Kidney epithelial cell (primary cell): ENCODE results near the gene SPATA19. TPM values are rescaled to one million over a fixed set of nuclear protein-coding genes. Genes with fewer than 3 reads are reported as not detected.

Source experiments
- DNase-seq: peaks from one replicate; pipeline ENCODE4 v3.0.0-alpha.2; 2010; ENCODE audit warnings: low read depth
- H3K27me3 ChIP-seq: 2 replicates; pipeline ENCODE4 v1.6.0; 2011; ENCODE audit warnings: low read length; ENCODE audit not compliant: control insufficient read depth, insufficient read depth
- H3K36me3 ChIP-seq: 2 replicates; pipeline ENCODE4 v1.5.1; 2011; ENCODE audit warnings: low read length; ENCODE audit not compliant: control insufficient read depth, insufficient read depth
- H3K4me3 ChIP-seq: 2 replicates; pipeline ENCODE4 v1.5.1; 2011; ENCODE audit warnings: low read depth, mild to moderate bottlenecking, control low read depth, low read length
- total RNA-seq: library from RNA; depleted of rRNA; stranded (reverse); fragments of >200 nt; gene quantifications from 2 replicates; pipeline ENCODE4 v1.2.3, GENCODE V29; 2015
- TF ChIP-seq, protein P1 (sequence below): IDR thresholded peaks from 2 replicates; pipeline ENCODE4 v1.5.1; 2011; ENCODE audit warnings: mild to moderate bottlenecking, moderate library complexity, low read length, control low read depth, inconsistent platforms; ENCODE audit not compliant: insufficient read depth, poor library complexity, severe bottlenecking

SPATA19 gene, protein sequence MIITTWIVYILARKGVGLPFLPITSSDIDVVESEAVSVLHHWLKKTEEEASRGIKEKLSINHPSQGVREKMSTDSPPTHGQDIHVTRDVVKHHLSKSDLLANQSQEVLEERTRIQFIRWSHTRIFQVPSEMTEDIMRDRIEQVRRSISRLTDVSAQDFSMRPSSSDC
- total RNA-seq, result not detected in 2 replicates

DNA sequence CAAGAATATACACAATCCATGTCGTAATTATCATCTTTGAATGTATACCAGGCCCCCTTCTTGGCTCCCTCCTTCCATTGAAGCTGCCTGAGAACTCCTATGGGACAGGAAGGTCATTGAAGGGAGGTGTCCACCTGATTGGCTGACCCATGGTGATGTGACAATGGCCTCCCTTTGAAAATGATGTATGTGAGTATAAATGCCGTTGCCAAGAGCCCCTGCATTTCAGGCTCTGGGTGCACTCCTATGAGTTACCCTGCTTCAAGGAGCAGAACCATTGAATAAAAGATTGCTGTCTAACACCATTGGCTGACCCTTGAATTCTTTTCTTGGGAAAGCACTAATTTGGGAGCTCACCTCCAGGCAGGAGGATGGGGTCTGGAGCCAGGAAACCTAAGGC is at the start of gene SPATA19:
Gene SPATA19 (minus strand): TSS at position 101 of the 400 bp plus-strand sequence. CDS start 67 bp downstream, at position 34.
- Histone ChIP-seq H3K4me3 (no peak within 1 kb of the TSS), H3K36me3 (no peaks in the 10 kb centered on the region), H3K27me3 (no peaks in the 10 kb centered on the region)
- TF ChIP-seq, protein P1, sequence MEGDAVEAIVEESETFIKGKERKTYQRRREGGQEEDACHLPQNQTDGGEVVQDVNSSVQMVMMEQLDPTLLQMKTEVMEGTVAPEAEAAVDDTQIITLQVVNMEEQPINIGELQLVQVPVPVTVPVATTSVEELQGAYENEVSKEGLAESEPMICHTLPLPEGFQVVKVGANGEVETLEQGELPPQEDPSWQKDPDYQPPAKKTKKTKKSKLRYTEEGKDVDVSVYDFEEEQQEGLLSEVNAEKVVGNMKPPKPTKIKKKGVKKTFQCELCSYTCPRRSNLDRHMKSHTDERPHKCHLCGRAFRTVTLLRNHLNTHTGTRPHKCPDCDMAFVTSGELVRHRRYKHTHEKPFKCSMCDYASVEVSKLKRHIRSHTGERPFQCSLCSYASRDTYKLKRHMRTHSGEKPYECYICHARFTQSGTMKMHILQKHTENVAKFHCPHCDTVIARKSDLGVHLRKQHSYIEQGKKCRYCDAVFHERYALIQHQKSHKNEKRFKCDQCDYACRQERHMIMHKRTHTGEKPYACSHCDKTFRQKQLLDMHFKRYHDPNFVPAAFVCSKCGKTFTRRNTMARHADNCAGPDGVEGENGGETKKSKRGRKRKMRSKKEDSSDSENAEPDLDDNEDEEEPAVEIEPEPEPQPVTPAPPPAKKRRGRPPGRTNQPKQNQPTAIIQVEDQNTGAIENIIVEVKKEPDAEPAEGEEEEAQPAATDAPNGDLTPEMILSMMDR, result no peak
- no peak for DNase-seq

DNA sequence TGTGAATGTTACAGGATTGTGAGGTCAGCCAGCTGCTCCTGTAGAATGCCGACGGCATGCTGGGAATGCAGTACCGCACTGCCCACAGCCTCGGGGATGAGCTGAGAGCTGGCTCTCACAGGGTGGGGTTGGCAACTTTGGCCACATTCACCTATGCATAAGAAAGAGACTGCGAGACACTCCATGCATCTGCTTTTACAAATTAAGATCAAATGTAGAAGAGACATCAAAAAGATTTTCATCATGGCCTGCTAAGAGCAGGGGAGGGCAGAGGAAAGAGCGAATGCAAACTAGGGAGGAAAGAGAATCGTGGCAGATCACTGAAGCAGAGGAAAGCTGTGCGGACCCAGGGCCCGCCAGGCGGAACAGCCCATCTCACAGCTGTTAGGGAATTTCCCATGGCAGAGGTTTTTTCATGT is 49.8 kb upstream of the SPATA19 start:
- no peak for DNase-seq
- no peaks in the 10 kb centered on the region for H3K36me3 ChIP-seq
- H3K4me3 ChIP-seq, result no peak overlapping the region
- H3K27me3 ChIP-seq, result peaks cover 2% of the 10 kb centered on the region
- TF ChIP-seq, protein P1, result no peak

DNA sequence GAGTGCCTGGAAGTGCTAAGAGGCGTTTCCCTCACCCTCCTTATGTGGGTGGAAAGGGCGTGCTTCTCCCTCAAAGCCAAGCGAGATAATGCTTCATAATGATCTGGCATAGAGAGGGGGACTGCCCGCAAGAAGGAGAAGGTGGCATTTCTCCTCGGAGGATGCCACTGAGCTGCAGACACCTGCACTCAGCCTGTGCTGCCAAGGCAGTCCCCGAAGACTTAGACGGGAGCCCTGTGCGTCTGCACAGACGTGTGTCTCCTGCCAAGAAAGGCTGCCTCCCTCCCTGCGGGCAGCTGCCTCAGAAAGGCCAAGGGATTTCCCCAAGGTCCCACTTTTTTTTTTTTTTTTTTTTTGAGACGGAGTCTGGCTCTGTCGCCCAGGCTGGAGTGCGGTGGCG is 48.1 kb upstream of the SPATA19 start:
- Histone ChIP-seq H3K4me3 (no peak overlapping the region), H3K27me3 (peaks cover 2% of the 10 kb centered on the region), H3K36me3 (no peaks in the 10 kb centered on the region)
- TF ChIP-seq, protein P1, result no peak
- DNase-seq, result no peak

DNA sequence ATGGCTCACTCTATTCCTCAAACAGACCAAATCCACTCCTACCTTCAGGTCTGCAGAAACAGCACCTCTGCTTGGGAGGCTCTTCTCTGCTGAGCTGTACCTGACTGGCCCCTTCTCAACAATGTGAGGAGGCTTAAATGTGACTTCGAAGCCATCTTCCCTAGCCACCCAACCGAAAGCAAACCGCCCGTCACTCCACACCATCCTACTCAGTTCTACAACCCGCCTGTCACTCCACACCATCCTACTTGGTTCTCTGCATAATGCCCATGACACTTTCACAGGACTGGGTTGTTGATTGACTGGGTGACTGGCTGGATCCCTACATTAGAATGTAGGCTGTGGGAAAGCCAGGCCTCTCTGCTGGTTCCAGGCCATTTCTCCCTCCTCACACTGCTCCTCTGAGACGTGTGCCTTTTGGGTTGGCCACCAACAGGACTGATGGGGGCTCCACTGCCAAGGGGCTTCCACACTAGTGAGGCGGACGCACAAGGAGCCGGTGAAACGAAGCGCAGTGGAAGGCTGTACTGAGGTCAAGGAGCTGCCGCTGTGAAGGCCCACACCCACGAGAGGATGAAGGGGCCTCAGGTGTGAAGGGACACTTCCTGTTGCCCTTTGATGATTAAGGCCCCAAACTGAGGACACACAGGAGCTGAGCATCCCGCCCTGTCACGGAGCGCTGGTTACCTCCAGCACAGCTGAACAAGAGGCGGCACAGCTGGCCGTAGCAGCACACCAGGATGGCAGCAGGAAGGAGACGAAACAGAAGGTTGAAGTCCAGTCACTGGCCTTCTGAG is 47.5 kb upstream of the SPATA19 start:
- no peak for DNase-seq
- no peak overlapping the region for H3K4me3 ChIP-seq
- H3K36me3 ChIP-seq, result no peaks in the 10 kb centered on the region
- TF ChIP-seq, protein P1, result no peak
- H3K27me3 ChIP-seq, result peaks cover 2% of the 10 kb centered on the region

DNA sequence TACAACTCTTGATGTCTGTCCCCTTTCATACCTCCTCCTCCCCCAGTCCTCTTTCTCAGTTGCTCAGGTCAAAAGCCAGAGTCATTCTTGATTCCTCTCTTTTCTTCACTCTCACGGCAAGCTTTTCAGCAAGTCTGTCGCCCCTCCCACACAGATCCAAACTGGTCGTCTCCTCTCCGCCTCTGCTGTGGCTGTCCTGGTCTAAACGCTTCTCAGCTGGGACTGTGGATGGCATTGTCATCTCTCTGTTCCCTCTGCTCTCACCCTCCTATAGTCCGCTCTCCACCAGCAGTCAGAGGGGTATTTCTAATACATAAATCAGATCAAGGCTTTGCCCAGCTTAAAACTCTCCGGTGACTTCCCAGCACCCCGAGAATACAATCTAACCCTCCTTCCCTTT is 46.8 kb upstream of the SPATA19 start:
- H3K4me3 ChIP-seq, result no peak overlapping the region
- DNase-seq, result no peak
- no peaks in the 10 kb centered on the region for H3K36me3 ChIP-seq
- TF ChIP-seq, protein P1, result no peak
- peaks cover 2% of the 10 kb centered on the region for H3K27me3 ChIP-seq
